Gastrocnemius medialis (tissue), 4 donors: ENCODE results near the gene CRYGB.

Source experiments
- CTCF ChIP-seq, 5 experiments: fragments of 450-650 bp in 3 of 5; fragments of 200-600 bp in 2 of 5; sonication (generic) in 2 of 5; IDR thresholded peaks in 4 of 5; conservative IDR thresholded peaks in 1 of 5; 1 replicate in 4 of 5; 2 replicates in 1 of 5; pipeline ENCODE4 v1.5.1; 2016 to 2019; ENCODE audit warnings: antibody characterized with exemption in 5 of 5, mild to moderate bottlenecking in 3 of 5, moderate library complexity in 3 of 5
- POLR2A ChIP-seq, 2 donors: fragments of 450-650 bp; IDR thresholded peaks; one replicate each; pipeline ENCODE4 v1.6.1; 2017; ENCODE audit warnings: antibody characterized with exemption in 2 of 2, mild to moderate bottlenecking in 2 of 2, moderate library complexity in 2 of 2

- TF ChIP-seq CTCF (IDR thresholded peaks at IDR 0.05 in 4 of 5, conservative IDR thresholded peaks at IDR 0.05 in 1 of 5), result no peak
- no peak for TF ChIP-seq POLR2A (IDR thresholded peaks at IDR 0.05)
Measured at GRCh38 chr2:208195531-208195930, 49.6 kb upstream of the CRYGB start.
